WTC11 (cell line): ENCODE results near the gene NAA80.

Source experiments
- ATF2 ChIP-seq: sonication (generic); formaldehyde crosslinking; IDR thresholded peaks from 2 replicates; pipeline ENCODE4 v1.8.1; 2022; ENCODE audit warnings: low read depth, missing genetic modification reagents, borderline replicate concordance
- CDX4 ChIP-seq: fragments of 250-450 bp; sonication (Bioruptor Pico); IDR thresholded peaks from 2 replicates; pipeline ENCODE4 v1.9.0; 2021; ENCODE audit warnings: moderate library complexity, mild to moderate bottlenecking, inconsistent platforms, borderline replicate concordance
- CTCF ChIP-seq: fragments of 200-600 bp; IDR thresholded peaks from 2 replicates; pipeline ENCODE4 v1.8.0; 2022; ENCODE audit warnings: antibody characterized with exemption
- E2F1 ChIP-seq: sonication (generic); formaldehyde crosslinking; IDR thresholded peaks from 2 replicates; pipeline ENCODE4 v1.8.0; 2022; ENCODE audit warnings: mild to moderate bottlenecking, missing genetic modification reagents
- FOXK1 ChIP-seq: sonication (generic); formaldehyde crosslinking; IDR thresholded peaks from 2 replicates; pipeline ENCODE4 v1.8.0; 2022; ENCODE audit warnings: mild to moderate bottlenecking, moderate library complexity, missing genetic modification reagents
- MLX ChIP-seq: sonication (generic); formaldehyde crosslinking; IDR thresholded peaks from 2 replicates; pipeline ENCODE4 v1.8.1; 2023; ENCODE audit warnings: mild to moderate bottlenecking, missing genetic modification reagents, moderate library complexity
- NFATC4 ChIP-seq: fragments of 250-450 bp; sonication (Bioruptor Pico); IDR thresholded peaks from 2 replicates; pipeline ENCODE4 v1.9.0; 2021; ENCODE audit warnings: mild to moderate bottlenecking
- NR3C1 ChIP-seq: sonication (generic); formaldehyde crosslinking; conservative IDR thresholded peaks from 2 replicates; pipeline ENCODE4 v1.8.1; 2023; ENCODE audit warnings: low read depth, mild to moderate bottlenecking, missing genetic modification reagents
- ZNF121 ChIP-seq: sonication (generic); formaldehyde crosslinking; IDR thresholded peaks from 2 replicates; pipeline ENCODE4 v1.8.0; 2023; ENCODE audit warnings: missing genetic modification reagents
- ZNF263 ChIP-seq: sonication (generic); formaldehyde crosslinking; IDR thresholded peaks from 2 replicates; pipeline ENCODE4 v1.8.1; 2022; ENCODE audit warnings: low read depth, mild to moderate bottlenecking, moderate library complexity, missing genetic modification reagents
- ZNF281 ChIP-seq: sonication (generic); formaldehyde crosslinking; IDR thresholded peaks from 2 replicates; pipeline ENCODE4 v1.8.0; 2023; ENCODE audit warnings: mild to moderate bottlenecking, missing genetic modification reagents
- ZNF671 ChIP-seq: fragments of 250-450 bp; sonication (Bioruptor Pico); IDR thresholded peaks from 2 replicates; pipeline ENCODE4 v1.8.0; 2021; ENCODE audit warnings: mild to moderate bottlenecking

- TF ChIP-seq E2F1 (no peak), CTCF (no peak), ZNF281 (CRISPR knock-in tag) (no peak), CDX4 (CRISPR knock-in tag) (no peak), NR3C1 (no peak), ZNF121 (CRISPR knock-in tag) (no peak), ZNF671 (CRISPR knock-in tag) (no peak), ATF2 (no peak), ZNF263 (no peak), MLX (CRISPR knock-in tag) (no peak), NFATC4 (CRISPR knock-in tag) (no peak), FOXK1 (CRISPR knock-in tag) (no peak)
Observed at GRCh38 chr3:50342813-50343633, 43.8 kb upstream of the NAA80 start.
